Measurements from ENCODE around the gene DNAAF2. TPM values are rescaled to one million over a fixed set of nuclear protein-coding genes. Genes with fewer than 3 reads are reported as not detected.
A peak's percentile ranks its signal among the peaks of the same experiment; 100 is the strongest.

The DNAAF2 gene
- total RNA-seq, 4 donors from 2014 or later: 9.6 to 21.7 (median 19.4) TPM

GRCh38 chr14:49654511-49654910 lies 19.5 kb upstream of the DNAAF2 start:
- peaks cover 0 to 15% (median 5%) of the 10 kb centered on the region in 4 donors for H3K4me1 ChIP-seq
- in situ Hi-C loops (cut with MboI; ENCODE audit: low pct_ligation_motif_present in 1 of 4, low pct_unique_long_range_greater_than_20kb in 1 of 4, low sequenced_read_pairs in 3 of 4) (no loop called here), intact Hi-C loops (cut with DNase I; ENCODE audit: low total_unique reads) (no loop called here)
- TF ChIP-seq POLR2AphosphoS5 (IDR thresholded peaks at IDR 0.05) (no peak), EP300 (IDR thresholded peaks at IDR 0.05; ENCODE audit: low read depth) (no peak), POLR2A (IDR thresholded peaks at IDR 0.05) (no peak)
- TF ChIP-seq, protein P1, sequence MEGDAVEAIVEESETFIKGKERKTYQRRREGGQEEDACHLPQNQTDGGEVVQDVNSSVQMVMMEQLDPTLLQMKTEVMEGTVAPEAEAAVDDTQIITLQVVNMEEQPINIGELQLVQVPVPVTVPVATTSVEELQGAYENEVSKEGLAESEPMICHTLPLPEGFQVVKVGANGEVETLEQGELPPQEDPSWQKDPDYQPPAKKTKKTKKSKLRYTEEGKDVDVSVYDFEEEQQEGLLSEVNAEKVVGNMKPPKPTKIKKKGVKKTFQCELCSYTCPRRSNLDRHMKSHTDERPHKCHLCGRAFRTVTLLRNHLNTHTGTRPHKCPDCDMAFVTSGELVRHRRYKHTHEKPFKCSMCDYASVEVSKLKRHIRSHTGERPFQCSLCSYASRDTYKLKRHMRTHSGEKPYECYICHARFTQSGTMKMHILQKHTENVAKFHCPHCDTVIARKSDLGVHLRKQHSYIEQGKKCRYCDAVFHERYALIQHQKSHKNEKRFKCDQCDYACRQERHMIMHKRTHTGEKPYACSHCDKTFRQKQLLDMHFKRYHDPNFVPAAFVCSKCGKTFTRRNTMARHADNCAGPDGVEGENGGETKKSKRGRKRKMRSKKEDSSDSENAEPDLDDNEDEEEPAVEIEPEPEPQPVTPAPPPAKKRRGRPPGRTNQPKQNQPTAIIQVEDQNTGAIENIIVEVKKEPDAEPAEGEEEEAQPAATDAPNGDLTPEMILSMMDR (IDR thresholded peaks at IDR 0.05): no peak
- no peak for DNase-seq
- no peaks in the 10 kb centered on the region for H3K36me3 ChIP-seq
- WGBS, 2 donors (ENCODE audit: low coverage in 1 of 2): 94 to 99% methylated on average over 3 of the region's 3 CpGs
- H3K27ac ChIP-seq: no peak overlapping the region
- no peaks in the 10 kb centered on the region for H3K27me3 ChIP-seq
- no peak overlapping the region for H3K4me3 ChIP-seq
- no peaks in the 10 kb centered on the region for H3K9me3 ChIP-seq

GRCh38 chr14:49653508-49653907 lies 18.5 kb upstream of the DNAAF2 start:
- in situ Hi-C loops (cut with MboI; ENCODE audit: low pct_ligation_motif_present in 1 of 4, low pct_unique_long_range_greater_than_20kb in 1 of 4, low sequenced_read_pairs in 3 of 4): no loop called here
- Histone ChIP-seq H3K27me3 (no peaks in the 10 kb centered on the region), H3K36me3 (no peaks in the 10 kb centered on the region), H3K4me1 (peaks cover 0 to 9% (median 1%) of the 10 kb centered on the region in 4 donors), H3K9me3 (no peaks in the 10 kb centered on the region), H3K4me3 (no peak overlapping the region), H3K27ac (no peak overlapping the region)
- intact Hi-C loops (cut with DNase I; ENCODE audit: low total_unique reads): no loop called here
- no peak for DNase-seq
- TF ChIP-seq, protein P1 (IDR thresholded peaks at IDR 0.05): no peak
- TF ChIP-seq EP300 (IDR thresholded peaks at IDR 0.05; ENCODE audit: low read depth): no peak
- TF ChIP-seq POLR2AphosphoS5 (IDR thresholded peaks at IDR 0.05): no peak
- no peak for TF ChIP-seq POLR2A (IDR thresholded peaks at IDR 0.05)
- 98 to 99% methylated on average over 6 of the region's 6 CpGs for WGBS, 2 donors (ENCODE audit: low coverage in 1 of 2)

GRCh38 chr14:49642163-49642562 lies 7.1 kb upstream of the DNAAF2 start:
- no peaks in the 10 kb centered on the region for H3K36me3 ChIP-seq
- no peaks in the 10 kb centered on the region for H3K27me3 ChIP-seq
- H3K4me1 ChIP-seq: peaks cover 16 to 34% (median 23%) of the 10 kb centered on the region in 4 donors
- peak overlapping the region in 1 of 4 donors; percentile 18 for H3K4me3 ChIP-seq
- H3K9me3 ChIP-seq: no peaks in the 10 kb centered on the region
- in situ Hi-C loops (cut with MboI; ENCODE audit: low pct_ligation_motif_present in 1 of 4, low pct_unique_long_range_greater_than_20kb in 1 of 4, low sequenced_read_pairs in 3 of 4): loop anchor here in 3 of 4 donors (25.0 kb wide), 3 partner anchors 120 to 470 kb away; partner anchors contain the start of genes KLHDC2 (in 1 of the 3) and VCPKMT (in 1 of the 3)
- TF ChIP-seq EP300 (IDR thresholded peaks at IDR 0.05; ENCODE audit: low read depth) (no peak), POLR2A (IDR thresholded peaks at IDR 0.05) (no peak), POLR2AphosphoS5 (IDR thresholded peaks at IDR 0.05) (peak in 1 of 3 donors; percentile 9)
- TF ChIP-seq, protein P1 (IDR thresholded peaks at IDR 0.05): no peak
- H3K27ac ChIP-seq: peak overlapping the region; percentile 74 to 83 (median 78)
- intact Hi-C loops (cut with DNase I; ENCODE audit: low total_unique reads): no loop called here
- no peak for DNase-seq

DNA sequence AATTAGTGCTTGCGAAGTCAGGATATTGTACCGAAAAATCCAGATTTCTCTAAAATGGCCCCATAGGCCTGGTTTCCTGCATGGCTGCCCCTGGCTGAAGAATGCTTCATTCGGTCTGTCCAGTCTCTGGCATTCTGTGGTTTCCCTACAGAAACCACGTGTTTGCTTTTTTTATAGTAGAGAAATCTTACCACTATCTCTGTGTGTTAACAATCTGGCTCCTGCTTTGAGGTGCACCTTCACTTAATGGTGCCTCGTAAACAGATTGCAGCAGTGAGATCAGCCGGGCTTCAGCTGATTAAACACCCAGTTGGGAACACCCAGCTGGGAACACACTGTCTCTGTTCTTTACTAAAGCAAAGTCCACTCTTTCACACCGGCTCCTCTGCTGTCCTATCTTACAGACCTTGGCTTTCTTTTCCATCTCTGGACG lies 6.7 kb upstream of the DNAAF2 start:
- H3K4me3 ChIP-seq: peak overlapping the region in 1 of 4 donors; percentile 18
- intact Hi-C loops (cut with DNase I; ENCODE audit: low total_unique reads): no loop called here
- no peaks in the 10 kb centered on the region for H3K27me3 ChIP-seq
- H3K27ac ChIP-seq: peak overlapping the region; percentile 74 to 83 (median 78)
- no peaks in the 10 kb centered on the region for H3K36me3 ChIP-seq
- TF ChIP-seq, protein P1 (IDR thresholded peaks at IDR 0.05): no peak
- TF ChIP-seq POLR2A (IDR thresholded peaks at IDR 0.05) (peak; percentile 47), EP300 (IDR thresholded peaks at IDR 0.05; ENCODE audit: low read depth) (peak; percentile 88), POLR2AphosphoS5 (IDR thresholded peaks at IDR 0.05) (peak; percentile 50 to 87 (median 82))
- 36 to 40% methylated on average over 8 of the region's 8 CpGs for WGBS, 2 donors (ENCODE audit: low coverage in 1 of 2)
- DNase-seq: peak; percentile 78
- H3K4me1 ChIP-seq: peaks cover 19 to 38% (median 25%) of the 10 kb centered on the region in 4 donors
- no peaks in the 10 kb centered on the region for H3K9me3 ChIP-seq
- in situ Hi-C loops (cut with MboI; ENCODE audit: low pct_ligation_motif_present in 1 of 4, low pct_unique_long_range_greater_than_20kb in 1 of 4, low sequenced_read_pairs in 3 of 4): loop anchor here in 3 of 4 donors (25.0 kb wide), 3 partner anchors 121 to 471 kb away; partner anchors contain the start of genes KLHDC2 (in 1 of the 3) and VCPKMT (in 1 of the 3)

All from transverse colon (tissue), 4 donors.